ENCODE measurements around the gene ATR.

DNA sequence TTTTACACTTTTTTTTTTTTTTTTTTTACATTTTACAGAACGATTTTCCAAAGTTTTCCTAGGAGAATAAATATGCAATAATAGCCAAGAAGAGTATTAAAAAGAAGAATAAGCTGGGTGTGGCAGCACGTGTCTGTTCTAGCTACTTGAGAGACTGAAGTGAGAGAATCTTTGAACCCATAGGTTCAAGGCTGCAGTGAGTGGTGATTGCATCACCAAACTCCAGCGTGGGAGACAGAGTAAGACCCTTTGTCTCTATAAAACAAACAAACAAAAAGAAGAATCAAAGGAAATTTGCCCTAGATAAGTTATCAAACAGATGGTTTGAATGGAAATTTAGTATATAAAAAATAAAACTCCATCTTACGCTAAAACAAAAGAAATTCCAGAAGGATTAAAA, 144.0 kb downstream of the ATR start:
- TF ChIP-seq, protein P1, sequence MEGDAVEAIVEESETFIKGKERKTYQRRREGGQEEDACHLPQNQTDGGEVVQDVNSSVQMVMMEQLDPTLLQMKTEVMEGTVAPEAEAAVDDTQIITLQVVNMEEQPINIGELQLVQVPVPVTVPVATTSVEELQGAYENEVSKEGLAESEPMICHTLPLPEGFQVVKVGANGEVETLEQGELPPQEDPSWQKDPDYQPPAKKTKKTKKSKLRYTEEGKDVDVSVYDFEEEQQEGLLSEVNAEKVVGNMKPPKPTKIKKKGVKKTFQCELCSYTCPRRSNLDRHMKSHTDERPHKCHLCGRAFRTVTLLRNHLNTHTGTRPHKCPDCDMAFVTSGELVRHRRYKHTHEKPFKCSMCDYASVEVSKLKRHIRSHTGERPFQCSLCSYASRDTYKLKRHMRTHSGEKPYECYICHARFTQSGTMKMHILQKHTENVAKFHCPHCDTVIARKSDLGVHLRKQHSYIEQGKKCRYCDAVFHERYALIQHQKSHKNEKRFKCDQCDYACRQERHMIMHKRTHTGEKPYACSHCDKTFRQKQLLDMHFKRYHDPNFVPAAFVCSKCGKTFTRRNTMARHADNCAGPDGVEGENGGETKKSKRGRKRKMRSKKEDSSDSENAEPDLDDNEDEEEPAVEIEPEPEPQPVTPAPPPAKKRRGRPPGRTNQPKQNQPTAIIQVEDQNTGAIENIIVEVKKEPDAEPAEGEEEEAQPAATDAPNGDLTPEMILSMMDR (IDR thresholded peaks at IDR 0.05) = no peak
- TF ChIP-seq POLR2A (IDR thresholded peaks at IDR 0.05) (no peak), POLR2AphosphoS5 (IDR thresholded peaks at IDR 0.05) (no peak)
